HepG2 (cell line): ENCODE data around the gene CACTIN. TPM values are rescaled to one million over a fixed set of nuclear protein-coding genes. Genes with fewer than 3 reads are reported as not detected.

Experiments
- ELF4 ChIP-seq: sonication (generic); formaldehyde crosslinking; IDR thresholded peaks from 2 replicates; pipeline ENCODE4 v1.5.0; 2020; ENCODE audit warnings: missing genetic modification reagents, mild to moderate bottlenecking, moderate library complexity, borderline replicate concordance
- HDAC1 ChIP-seq: sonication (generic); formaldehyde crosslinking; IDR thresholded peaks from 2 replicates; pipeline ENCODE4 v1.5.1; 2020; ENCODE audit warnings: mild to moderate bottlenecking, missing genetic modification reagents
- HOXA7 ChIP-seq: sonication (generic); formaldehyde crosslinking; IDR thresholded peaks from 2 replicates; pipeline ENCODE4 v1.8.1; 2022; ENCODE audit warnings: mild to moderate bottlenecking, missing genetic modification reagents, moderate library complexity
- JUND ChIP-seq: sonication (generic); formaldehyde crosslinking; IDR thresholded peaks from 2 replicates; pipeline ENCODE4 v1.8.0; 2022; ENCODE audit warnings: mild to moderate bottlenecking, missing genetic modification reagents
- MXD1 ChIP-seq: sonication (generic); formaldehyde crosslinking; IDR thresholded peaks from 2 replicates; pipeline ENCODE4 v1.4.0; 2020; ENCODE audit warnings: mild to moderate bottlenecking, missing genetic modification reagents
- SIX4 ChIP-seq: sonication (generic); formaldehyde crosslinking; IDR thresholded peaks from 2 replicates; pipeline ENCODE4 v1.4.0; 2020; ENCODE audit warnings: missing genetic modification reagents
- ZBTB20 ChIP-seq: sonication (generic); formaldehyde crosslinking; IDR thresholded peaks from 2 replicates; pipeline ENCODE4 v1.8.1; 2023; ENCODE audit warnings: missing genetic modification reagents, low read depth, mild to moderate bottlenecking, borderline replicate concordance
- ZBTB3 ChIP-seq: sonication (generic); formaldehyde crosslinking; IDR thresholded peaks from 2 replicates; pipeline ENCODE4 v1.4.0; 2020; ENCODE audit warnings: low read depth, mild to moderate bottlenecking, moderate library complexity, missing genetic modification reagents, borderline replicate concordance
- ZBTB40 ChIP-seq, 2 experiments: fragments of 450-650 bp in 1 of 2; sonication (generic) in 1 of 2; formaldehyde crosslinking in 1 of 2; IDR thresholded peaks; 2 replicates each; pipeline versions ENCODE4 v1.6.1 to v1.8.0; 2016 to 2022; ENCODE audit warnings: antibody characterized with exemption in 1 of 2, mild to moderate bottlenecking in 1 of 2, missing genetic modification reagents in 1 of 2
- ZNF549 ChIP-seq: sonication (generic); formaldehyde crosslinking; IDR thresholded peaks from 2 replicates; pipeline ENCODE4 v1.5.0; 2020; ENCODE audit warnings: missing genetic modification reagents
- ZNF644 ChIP-seq: IDR thresholded peaks from 2 replicates; pipeline ENCODE4 v1.6.1; 2016; ENCODE audit warnings: low read depth
- ZNF83 ChIP-seq: sonication (generic); formaldehyde crosslinking; IDR thresholded peaks from 2 replicates; pipeline ENCODE4 v1.4.0; 2020; ENCODE audit warnings: missing genetic modification reagents, mild to moderate bottlenecking, borderline replicate concordance
- polyA plus RNA-seq, 8 experiments: library from polyadenylated mRNA; depleted of rRNA in 3 of 8; stranded (reverse) in 7 of 8; unstranded in 1 of 8; fragments of >200 nt; fragmentation: Illumina TruSeq in 4 of 8; extraction: Trizol in 4 of 8; gene quantifications; 2 replicates each; pipeline versions ENCODE4 v1.2.1 to v1.2.3, GENCODE V29; 2011 to 2016; ENCODE audit warnings: low read depth in 4 of 8, missing spikeins in 1 of 8, mixed read lengths in 1 of 8; ENCODE audit not compliant: insufficient read depth in 1 of 8
- total RNA-seq, 5 experiments: library from RNA; depleted of rRNA; stranded (reverse); fragments of >200 nt; fragmentation: Illumina TruSeq; extraction: Trizol; gene quantifications; 2 replicates each; pipeline ENCODE4 v1.2.3, GENCODE V29; 2016; ENCODE audit warnings: low read depth in 1 of 5
- TF ChIP-seq, protein P1 (sequence below): sonication (generic); formaldehyde crosslinking; IDR thresholded peaks from 2 replicates; pipeline ENCODE4 v1.4.0; 2020; ENCODE audit warnings: mild to moderate bottlenecking, missing genetic modification reagents, borderline replicate concordance
- TF ChIP-seq, protein P2 (sequence below): sonication (generic); formaldehyde crosslinking; IDR thresholded peaks from 2 replicates; pipeline ENCODE4 v1.4.0; 2020; ENCODE audit warnings: mild to moderate bottlenecking, missing genetic modification reagents

The CACTIN gene
- total and polyA plus RNA-seq, 2 of the 13 experiments (the other 11 are each of a cell fraction or from before 2014, with no cell fraction given): 10.0 to 16.6 TPM

DNA sequence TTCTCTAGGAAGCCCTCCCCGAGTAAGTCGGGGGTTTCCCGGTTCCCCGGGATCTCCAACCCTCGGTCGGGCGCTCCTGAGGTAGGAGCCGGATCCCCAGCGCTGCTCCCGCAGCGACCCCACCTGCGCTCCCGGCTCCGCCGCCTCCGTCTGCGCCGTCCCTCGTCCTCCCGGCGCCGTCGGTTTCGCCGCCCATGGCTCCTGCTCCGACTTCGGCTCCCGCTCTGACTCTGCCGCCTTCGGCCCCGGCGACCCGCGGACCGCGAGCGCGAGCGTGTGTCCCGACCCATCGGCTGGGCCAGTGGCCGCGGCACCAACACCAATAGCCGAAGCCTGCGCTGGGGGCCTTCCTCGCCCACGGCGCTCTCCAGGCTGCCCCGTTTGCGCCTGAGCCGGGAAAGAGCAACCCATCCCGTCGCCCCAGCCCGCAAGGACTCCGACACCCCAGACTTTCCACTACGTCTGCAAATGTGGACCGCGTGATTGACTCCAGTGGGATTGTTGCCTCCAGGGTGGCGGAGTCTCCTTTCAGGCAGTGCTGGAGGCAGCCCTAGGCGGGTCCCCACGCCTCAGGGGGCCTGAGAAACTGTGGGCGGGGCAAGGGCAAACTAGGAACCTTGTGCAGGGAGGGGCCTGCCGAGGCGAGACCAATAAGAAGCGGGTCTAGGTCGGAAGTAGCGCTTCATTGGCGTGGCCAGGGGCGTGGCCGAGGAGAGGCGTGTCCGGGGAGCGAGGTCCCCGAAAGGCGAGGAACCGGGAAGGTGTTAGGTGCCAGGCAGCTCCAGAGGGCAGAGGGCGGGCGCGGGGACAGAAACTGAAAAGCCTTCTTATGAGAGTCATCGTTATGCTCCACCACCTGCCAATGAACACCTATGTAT lies at the start of gene CACTIN (continued):
- TF ChIP-seq ZBTB40 (IDR thresholded peaks at IDR 0.05): no peak
- TF ChIP-seq ZBTB40 (CRISPR knock-in tag; IDR thresholded peaks at IDR 0.05): peak; percentile 79
- TF ChIP-seq, protein P1, sequence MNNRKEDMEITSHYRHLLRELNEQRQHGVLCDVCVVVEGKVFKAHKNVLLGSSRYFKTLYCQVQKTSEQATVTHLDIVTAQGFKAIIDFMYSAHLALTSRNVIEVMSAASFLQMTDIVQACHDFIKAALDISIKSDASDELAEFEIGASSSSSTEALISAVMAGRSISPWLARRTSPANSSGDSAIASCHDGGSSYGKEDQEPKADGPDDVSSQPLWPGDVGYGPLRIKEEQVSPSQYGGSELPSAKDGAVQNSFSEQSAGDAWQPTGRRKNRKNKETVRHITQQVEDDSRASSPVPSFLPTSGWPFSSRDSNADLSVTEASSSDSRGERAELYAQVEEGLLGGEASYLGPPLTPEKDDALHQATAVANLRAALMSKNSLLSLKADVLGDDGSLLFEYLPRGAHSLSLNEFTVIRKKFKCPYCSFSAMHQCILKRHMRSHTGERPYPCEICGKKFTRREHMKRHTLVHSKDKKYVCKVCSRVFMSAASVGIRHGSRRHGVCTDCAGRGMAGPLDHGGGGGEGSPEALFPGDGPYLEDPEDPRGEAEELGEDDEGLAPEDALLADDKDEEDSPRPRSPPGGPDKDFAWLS: no peak
- no peak for TF ChIP-seq ZNF644 (CRISPR knock-in tag)
- TF ChIP-seq ZNF549 (CRISPR knock-in tag): no peak
- TF ChIP-seq ZNF83 (CRISPR knock-in tag): no peak
- TF ChIP-seq ELF4 (CRISPR knock-in tag): peak; percentile 93
- TF ChIP-seq, protein P2, sequence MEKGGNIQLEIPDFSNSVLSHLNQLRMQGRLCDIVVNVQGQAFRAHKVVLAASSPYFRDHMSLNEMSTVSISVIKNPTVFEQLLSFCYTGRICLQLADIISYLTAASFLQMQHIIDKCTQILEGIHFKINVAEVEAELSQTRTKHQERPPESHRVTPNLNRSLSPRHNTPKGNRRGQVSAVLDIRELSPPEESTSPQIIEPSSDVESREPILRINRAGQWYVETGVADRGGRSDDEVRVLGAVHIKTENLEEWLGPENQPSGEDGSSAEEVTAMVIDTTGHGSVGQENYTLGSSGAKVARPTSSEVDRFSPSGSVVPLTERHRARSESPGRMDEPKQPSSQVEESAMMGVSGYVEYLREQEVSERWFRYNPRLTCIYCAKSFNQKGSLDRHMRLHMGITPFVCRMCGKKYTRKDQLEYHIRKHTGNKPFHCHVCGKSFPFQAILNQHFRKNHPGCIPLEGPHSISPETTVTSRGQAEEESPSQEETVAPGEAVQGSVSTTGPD: no peak
- TF ChIP-seq ZBTB20 (CRISPR knock-in tag): no peak
- no peak for TF ChIP-seq SIX4 (CRISPR knock-in tag)
- TF ChIP-seq HOXA7 (CRISPR knock-in tag): no peak
- TF ChIP-seq HDAC1: peak; percentile 100
- peak; percentile 90 for TF ChIP-seq MXD1 (CRISPR knock-in tag)
- no peak for TF ChIP-seq JUND (CRISPR knock-in tag)
- peak; percentile 85; the same call in 1 of the 2 replicates for TF ChIP-seq ZBTB3 (CRISPR knock-in tag)
